Measurements from ENCODE around the gene FAM83C. TPM values are rescaled to one million over a fixed set of nuclear protein-coding genes. Genes with fewer than 3 reads are reported as not detected.
A peak's percentile ranks its signal among the peaks of the same experiment; 100 is the strongest.

Gene FAM83C
- total RNA-seq, 4 donors from 2014 or later = 29.3 to 68.8 (median 65.0) TPM

- H3K27me3 ChIP-seq = no peaks in the 10 kb centered on the region
- peaks cover 34% of the 10 kb centered on the region for H3K4me1 ChIP-seq
- no peaks in the 10 kb centered on the region for H3K9me3 ChIP-seq
- WGBS = 90% methylated on average over 5 of the region's 5 CpGs
- DNase-seq (ENCODE audit: low spot score in 2 of 2) = no peak
- H3K27ac ChIP-seq = no peak overlapping the region
- no peaks in the 10 kb centered on the region for H3K36me3 ChIP-seq
- TF ChIP-seq POLR2A (IDR thresholded peaks at IDR 0.05) = no peak
- no peak for TF ChIP-seq POLR2AphosphoS5 (IDR thresholded peaks at IDR 0.05)
- no peak overlapping the region for H3K4me3 ChIP-seq
Observed at GRCh38 chr20:35311822-35312221, 19.6 kb upstream of the FAM83C start.

- no peaks in the 10 kb centered on the region for H3K9me3 ChIP-seq
- H3K4me1 ChIP-seq = peaks cover 38% of the 10 kb centered on the region
- H3K4me3 ChIP-seq = no peak overlapping the region
- TF ChIP-seq POLR2AphosphoS5 (IDR thresholded peaks at IDR 0.05) (no peak), EP300 (IDR thresholded peaks at IDR 0.05) (no peak), POLR2A (IDR thresholded peaks at IDR 0.05) (no peak), CTCF (IDR thresholded peaks at IDR 0.05) (no peak)
- H3K27me3 ChIP-seq = no peaks in the 10 kb centered on the region
- H3K36me3 ChIP-seq = no peaks in the 10 kb centered on the region
- no peak for DNase-seq (ENCODE audit: low spot score in 2 of 2)
- no peak overlapping the region for H3K27ac ChIP-seq
- 76% methylated on average over 2 of the region's 2 CpGs for WGBS
Observed at GRCh38 chr20:35311409-35311808, 19.2 kb upstream of the FAM83C start.

GRCh38 chr20:35307666-35308653, 15.7 kb upstream of the FAM83C start:
- H3K4me1 ChIP-seq = peaks cover 70% of the 10 kb centered on the region
- no peak for TF ChIP-seq EP300 (IDR thresholded peaks at IDR 0.05)
- peak in 2 of 3 donors; percentile 69 to 79 for TF ChIP-seq POLR2AphosphoS5 (IDR thresholded peaks at IDR 0.05)
- no peak for TF ChIP-seq POLR2A (IDR thresholded peaks at IDR 0.05)
- TF ChIP-seq CTCF (IDR thresholded peaks at IDR 0.05) = no peak
- WGBS = 34% methylated on average over 13 of the region's 13 CpGs
- H3K4me3 ChIP-seq = no peak overlapping the region
- no peaks in the 10 kb centered on the region for H3K36me3 ChIP-seq
- H3K9me3 ChIP-seq = no peaks in the 10 kb centered on the region
- peak overlapping the region; percentile 86 for H3K27ac ChIP-seq
- no peaks in the 10 kb centered on the region for H3K27me3 ChIP-seq
- no peak for DNase-seq (ENCODE audit: low spot score in 2 of 2)

GRCh38 chr20:35306931-35307517, 14.8 kb upstream of the FAM83C start:
- Histone ChIP-seq H3K36me3 (no peaks in the 10 kb centered on the region), H3K27ac (peak overlapping the region; percentile 86), H3K4me1 (peaks cover 70% of the 10 kb centered on the region), H3K27me3 (no peaks in the 10 kb centered on the region), H3K4me3 (no peak overlapping the region), H3K9me3 (no peaks in the 10 kb centered on the region)
- WGBS = 52% methylated on average over 4 of the region's 4 CpGs
- DNase-seq (ENCODE audit: low spot score in 2 of 2) = no peak
- TF ChIP-seq POLR2A (IDR thresholded peaks at IDR 0.05) (no peak), POLR2AphosphoS5 (IDR thresholded peaks at IDR 0.05) (peak in 1 of 3 donors; percentile 75), EP300 (IDR thresholded peaks at IDR 0.05) (no peak), CTCF (IDR thresholded peaks at IDR 0.05) (peak in 1 of 2 donors; percentile 42)

DNA sequence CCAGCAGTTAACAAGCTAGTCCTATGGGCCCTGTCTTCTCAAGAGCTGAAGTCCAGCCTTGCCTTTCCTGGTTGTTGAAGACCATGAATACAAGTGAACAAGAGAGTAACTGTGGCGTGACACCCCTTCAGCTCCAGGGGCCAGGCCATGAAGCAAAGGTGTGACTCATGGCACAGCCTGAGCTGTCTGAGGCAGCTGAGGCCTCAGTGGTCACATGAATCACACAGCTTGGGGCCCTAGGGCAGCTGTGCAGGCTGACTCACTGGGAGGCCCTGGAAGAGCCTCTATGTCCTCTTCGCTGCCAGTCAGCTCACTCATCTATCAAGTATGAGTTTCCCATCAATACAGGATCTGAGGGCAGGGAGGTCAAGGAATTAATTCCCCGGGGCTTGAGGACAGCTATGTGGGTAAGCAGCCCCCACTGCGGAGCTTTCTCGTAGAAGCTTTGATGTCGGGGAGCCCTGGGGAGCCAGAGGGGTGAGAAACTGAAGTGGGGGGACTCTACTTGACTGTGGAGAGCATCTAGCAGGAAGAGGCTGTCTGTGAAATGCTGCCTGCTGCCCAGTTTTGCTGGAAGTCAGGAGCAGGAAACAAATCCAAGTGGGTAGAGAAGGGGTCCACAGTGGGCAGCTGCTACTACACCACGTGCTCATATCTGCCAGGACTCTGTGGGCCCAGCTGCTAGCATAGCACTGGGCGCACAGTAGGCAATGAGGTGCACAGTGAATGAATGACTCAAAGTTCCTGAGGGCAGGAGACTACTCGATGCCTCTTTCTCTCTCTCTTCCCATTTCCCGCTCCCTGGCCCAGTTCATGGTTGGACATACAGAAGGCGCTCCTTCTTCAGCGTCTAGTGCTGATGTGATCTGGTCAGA, 13.7 kb upstream of the FAM83C start:
- no peak for DNase-seq (ENCODE audit: low spot score in 2 of 2)
- peak overlapping the region; percentile 86 for H3K27ac ChIP-seq
- 64% methylated on average over 8 of the region's 12 CpGs for WGBS
- TF ChIP-seq POLR2AphosphoS5 (IDR thresholded peaks at IDR 0.05) (peak; percentile 11 to 83 (median 46)), POLR2A (IDR thresholded peaks at IDR 0.05) (no peak), EP300 (IDR thresholded peaks at IDR 0.05) (no peak), CTCF (IDR thresholded peaks at IDR 0.05) (no peak)
- no peak overlapping the region for H3K4me3 ChIP-seq
- no peaks in the 10 kb centered on the region for H3K9me3 ChIP-seq
- peaks cover 64% of the 10 kb centered on the region for H3K4me1 ChIP-seq
- no peaks in the 10 kb centered on the region for H3K36me3 ChIP-seq
- no peaks in the 10 kb centered on the region for H3K27me3 ChIP-seq

Measured in suprapubic skin (tissue), 4 donors.